ENCODE results near the gene DPP4. TPM values are rescaled to one million over a fixed set of nuclear protein-coding genes. Genes with fewer than 3 reads are reported as not detected.

DPP4 gene
- total and polyA plus RNA-seq, 2 of the 13 experiments (the other 11 are each of a cell fraction or from before 2014, with no cell fraction given): 39.4 to 109 TPM

DNA sequence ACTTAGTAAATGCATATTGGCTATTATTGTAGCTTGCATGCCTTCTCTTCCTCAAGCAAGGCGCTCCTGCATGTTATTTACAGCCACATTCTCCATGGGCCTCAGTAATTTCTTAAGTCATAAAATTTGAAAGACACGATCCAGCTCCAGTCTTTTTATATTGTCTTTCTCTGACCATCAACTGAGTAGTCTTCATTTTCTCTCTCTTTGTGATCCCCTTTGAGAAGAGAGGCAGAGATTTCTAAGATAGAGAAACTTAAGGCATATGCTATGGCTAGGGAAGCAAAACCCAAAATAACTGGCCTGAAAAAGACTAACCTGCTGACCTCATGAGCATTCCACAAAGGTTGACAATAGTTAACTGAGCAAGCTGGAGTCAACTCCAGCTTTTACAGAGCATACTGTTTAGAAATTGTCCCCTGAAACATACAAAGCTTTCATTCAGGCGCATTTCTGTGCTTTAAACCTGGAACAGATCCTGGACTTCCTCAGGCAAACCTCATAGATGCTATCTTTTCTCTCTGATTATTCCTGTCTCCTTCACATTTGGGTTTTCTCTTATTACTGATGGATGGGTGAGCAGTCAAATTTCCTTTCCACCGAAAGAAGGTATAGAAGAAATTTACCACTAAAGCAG lies 4.6 kb downstream of the DPP4 start:
- Histone ChIP-seq H3K4me2 (ENCODE audit: low read depth, low read length) (0 out of 2 replicates have a peak overlapping the region, but pooled peaks have one; percentile 11), H3K9me3 (ENCODE audit: low read length) (no peaks in the 10 kb centered on the region), H2AFZ (ENCODE audit: low read length) (no peak overlapping the region), H3K4me3 (replicated peaks in 1 of 3; ENCODE audit: insufficient read depth in 1 of 3, low read depth in 2 of 3, low read length in 3 of 3) (no peak overlapping the region), H3K9ac (ENCODE audit: insufficient read depth, low read depth, low read length) (no peak overlapping the region), H3K27me3 (ENCODE audit: control insufficient read depth in 1 of 2, insufficient read depth in 2 of 2, low read length in 2 of 2) (no peaks in the 10 kb centered on the region; a peak in 1 of 5 replicates), H4K20me1 (ENCODE audit: insufficient read depth, low read length) (no peaks in the 10 kb centered on the region), H3K79me2 (ENCODE audit: insufficient read depth, low read length) (peaks cover 15% of the 10 kb centered on the region), H3K36me3 (replicated peaks in 1 of 2; ENCODE audit: control insufficient read depth in 1 of 2, insufficient read depth in 2 of 2, low read length in 2 of 2) (peaks cover 0 to 4% of the 10 kb centered on the region in 2 experiments; a peak in 2 of 5 replicates), H3K27ac (ENCODE audit: extremely low read length, insufficient read depth, low read length) (no peak overlapping the region), H3K4me1 (ENCODE audit: insufficient read depth, low read length) (peaks cover 83% of the 10 kb centered on the region)
- 78% methylated on average over 4 of the region's 4 CpGs for WGBS (ENCODE audit: low lambda C conversion rate)
- ATAC-seq (no peak), FAIRE-seq (peak; percentile 60), DNase-seq (ENCODE audit: low spot score) (peak; percentile 67)
- ChIA-PET POLR2A (interaction anchor here (1.3 kb wide), 1 partner anchor 40 kb away, joined by 3 read pairs; no protein-coding TSS in a partner anchor), CTCF (ENCODE audit: low intra/inter-chr PET ratio, low total read pairs) (no interaction called here)
- in situ Hi-C loops (cut with HindIII; ENCODE audit: extremely low pct_ligation_motif_present, low pct_unique_long_range_greater_than_20kb): no loop called here
- intact Hi-C loops (cut with micrococcal nuclease; ENCODE audit: unreplicated experiment): no loop called here
- no TSS peak for BruUV-seq (replicated peaks)
- TF ChIP-seq, protein P1, sequence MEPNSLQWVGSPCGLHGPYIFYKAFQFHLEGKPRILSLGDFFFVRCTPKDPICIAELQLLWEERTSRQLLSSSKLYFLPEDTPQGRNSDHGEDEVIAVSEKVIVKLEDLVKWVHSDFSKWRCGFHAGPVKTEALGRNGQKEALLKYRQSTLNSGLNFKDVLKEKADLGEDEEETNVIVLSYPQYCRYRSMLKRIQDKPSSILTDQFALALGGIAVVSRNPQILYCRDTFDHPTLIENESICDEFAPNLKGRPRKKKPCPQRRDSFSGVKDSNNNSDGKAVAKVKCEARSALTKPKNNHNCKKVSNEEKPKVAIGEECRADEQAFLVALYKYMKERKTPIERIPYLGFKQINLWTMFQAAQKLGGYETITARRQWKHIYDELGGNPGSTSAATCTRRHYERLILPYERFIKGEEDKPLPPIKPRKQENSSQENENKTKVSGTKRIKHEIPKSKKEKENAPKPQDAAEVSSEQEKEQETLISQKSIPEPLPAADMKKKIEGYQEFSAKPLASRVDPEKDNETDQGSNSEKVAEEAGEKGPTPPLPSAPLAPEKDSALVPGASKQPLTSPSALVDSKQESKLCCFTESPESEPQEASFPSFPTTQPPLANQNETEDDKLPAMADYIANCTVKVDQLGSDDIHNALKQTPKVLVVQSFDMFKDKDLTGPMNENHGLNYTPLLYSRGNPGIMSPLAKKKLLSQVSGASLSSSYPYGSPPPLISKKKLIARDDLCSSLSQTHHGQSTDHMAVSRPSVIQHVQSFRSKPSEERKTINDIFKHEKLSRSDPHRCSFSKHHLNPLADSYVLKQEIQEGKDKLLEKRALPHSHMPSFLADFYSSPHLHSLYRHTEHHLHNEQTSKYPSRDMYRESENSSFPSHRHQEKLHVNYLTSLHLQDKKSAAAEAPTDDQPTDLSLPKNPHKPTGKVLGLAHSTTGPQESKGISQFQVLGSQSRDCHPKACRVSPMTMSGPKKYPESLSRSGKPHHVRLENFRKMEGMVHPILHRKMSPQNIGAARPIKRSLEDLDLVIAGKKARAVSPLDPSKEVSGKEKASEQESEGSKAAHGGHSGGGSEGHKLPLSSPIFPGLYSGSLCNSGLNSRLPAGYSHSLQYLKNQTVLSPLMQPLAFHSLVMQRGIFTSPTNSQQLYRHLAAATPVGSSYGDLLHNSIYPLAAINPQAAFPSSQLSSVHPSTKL (CRISPR knock-in tag; IDR thresholded peaks at IDR 0.05): peak; percentile 38; the same call in 1 of the 2 replicates
- peak; percentile 40 for TF ChIP-seq TEAD3 (CRISPR knock-in tag; optimal IDR thresholded peaks at IDR 0.05; ENCODE audit: borderline replicate concordance)
- peak; percentile 48; the same call in 1 of the 2 replicates for TF ChIP-seq ATF1 (CRISPR knock-in tag; IDR thresholded peaks at IDR 0.05)
- no peak for TF ChIP-seq SOX13 (IDR thresholded peaks at IDR 0.05)
- TF ChIP-seq SOX13 (CRISPR knock-in tag; conservative IDR thresholded peaks at IDR 0.05 in 1 of 2, IDR thresholded peaks at IDR 0.05 in 1 of 2): peak in 1 of 2 experiments; percentile 46; a peak in 1 of 4 replicates
- TF ChIP-seq, protein P2, sequence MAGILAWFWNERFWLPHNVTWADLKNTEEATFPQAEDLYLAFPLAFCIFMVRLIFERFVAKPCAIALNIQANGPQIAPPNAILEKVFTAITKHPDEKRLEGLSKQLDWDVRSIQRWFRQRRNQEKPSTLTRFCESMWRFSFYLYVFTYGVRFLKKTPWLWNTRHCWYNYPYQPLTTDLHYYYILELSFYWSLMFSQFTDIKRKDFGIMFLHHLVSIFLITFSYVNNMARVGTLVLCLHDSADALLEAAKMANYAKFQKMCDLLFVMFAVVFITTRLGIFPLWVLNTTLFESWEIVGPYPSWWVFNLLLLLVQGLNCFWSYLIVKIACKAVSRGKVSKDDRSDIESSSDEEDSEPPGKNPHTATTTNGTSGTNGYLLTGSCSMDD (CRISPR knock-in tag; IDR thresholded peaks at IDR 0.05): no peak
- peak; percentile 53; the same call in 1 of the 2 replicates for TF ChIP-seq HMG20A (CRISPR knock-in tag; IDR thresholded peaks at IDR 0.05; ENCODE audit: borderline replicate concordance)
- no peak for TF ChIP-seq ZNF234 (CRISPR knock-in tag; conservative IDR thresholded peaks at IDR 0.05)
- peak; percentile 25; the same call in 1 of the 2 replicates for TF ChIP-seq SAP130 (CRISPR knock-in tag; IDR thresholded peaks at IDR 0.05; ENCODE audit: low read depth)
- TF ChIP-seq SATB2 (CRISPR knock-in tag; IDR thresholded peaks at IDR 0.05): no peak
- no peak for TF ChIP-seq ZSCAN29 (CRISPR knock-in tag; conservative IDR thresholded peaks at IDR 0.05)
- no peak for TF ChIP-seq SOX6 (IDR thresholded peaks at IDR 0.05)
- peak; percentile 24; the same call in 1 of the 2 replicates for TF ChIP-seq SOX6 (CRISPR knock-in tag; IDR thresholded peaks at IDR 0.05)
